Left lung (tissue), 10 donors: Measurements from ENCODE around the gene C1orf122. TPM values are rescaled to one million over a fixed set of nuclear protein-coding genes. Genes with fewer than 3 reads are reported as not detected.
A peak's percentile ranks its signal among the peaks of the same experiment; 100 is the strongest.

ENCODE experiments used
- ATAC-seq: fragments of 200-7000 bp; cut with Tn5 transposase; one replicate; pipeline ENCODE4 v1.9.1; 2020; ENCODE audit warnings: moderate library complexity
- DNase-seq, 4 donors: peaks; one replicate each; pipeline ENCODE4 v3.0.0-alpha.2; 2013 to 2020
- H3K27ac ChIP-seq, 2 donors: fragments of 200-600 bp; sonication (generic) in 1 of 2; one replicate each; pipeline versions ENCODE4 v1.5.0 to v1.8.0; 2020 to 2021
- H3K27me3 ChIP-seq, 2 donors: fragments of 200-600 bp; sonication (generic) in 1 of 2; one replicate each; pipeline versions ENCODE4 v1.5.0 to v1.8.0; 2020 to 2021
- H3K36me3 ChIP-seq, 2 donors: fragments of 200-600 bp; sonication (generic) in 1 of 2; one replicate each; pipeline versions ENCODE4 v1.5.0 to v1.8.0; 2020 to 2021
- H3K4me1 ChIP-seq, 2 donors: fragments of 200-600 bp; one replicate each; pipeline ENCODE4 v1.8.0; 2021
- H3K4me3 ChIP-seq, 2 donors: fragments of 200-600 bp; sonication (generic) in 1 of 2; one replicate each; pipeline versions ENCODE4 v1.5.0 to v1.8.0; 2020 to 2021; ENCODE audit warnings: mild to moderate bottlenecking in 1 of 2
- H3K9me3 ChIP-seq, 2 donors: fragments of 200-600 bp; sonication (generic) in 1 of 2; one replicate each; pipeline versions ENCODE4 v1.5.0 to v1.8.0; 2020 to 2021
- CTCF ChIP-seq, 2 donors: fragments of 200-600 bp; sonication (generic) in 1 of 2; IDR thresholded peaks; one replicate each; pipeline versions ENCODE4 v1.5.0 to v1.8.0; 2021; ENCODE audit warnings: antibody characterized with exemption in 2 of 2
- intact Hi-C, 2 donors: fragments of 100-400 bp; cut with DNase I; formaldehyde crosslinking; loops; one replicate each; pipeline versions ENCODE4 v1.11.2 to v1.14.2; 2022
- polyA plus RNA-seq, 6 donors: library from polyadenylated mRNA; unstranded; fragments of 120-200 nt; gene quantifications; one replicate each; pipeline ENCODE4 v1.2.1, GENCODE V29; 2013; ENCODE audit not compliant: insufficient read length in 6 of 6
- total RNA-seq, 2 donors: library from RNA; stranded (reverse); fragmentation: NEBNext Ultra II Directional; extraction: Animal tissue kit (Norgen Biotek cat#: 25700); gene quantifications; one replicate each; pipeline ENCODE4 v1.2.1, GENCODE V29; 2021
- donor health status: DM: no; HTN: yes; CAD: no.
- donor health status: DM: no; HTN: no; CAD: no.

C1orf122 gene
- total and polyA plus RNA-seq, 8 donors = 18.6 to 54.3 (median 27.9) TPM

DNA sequence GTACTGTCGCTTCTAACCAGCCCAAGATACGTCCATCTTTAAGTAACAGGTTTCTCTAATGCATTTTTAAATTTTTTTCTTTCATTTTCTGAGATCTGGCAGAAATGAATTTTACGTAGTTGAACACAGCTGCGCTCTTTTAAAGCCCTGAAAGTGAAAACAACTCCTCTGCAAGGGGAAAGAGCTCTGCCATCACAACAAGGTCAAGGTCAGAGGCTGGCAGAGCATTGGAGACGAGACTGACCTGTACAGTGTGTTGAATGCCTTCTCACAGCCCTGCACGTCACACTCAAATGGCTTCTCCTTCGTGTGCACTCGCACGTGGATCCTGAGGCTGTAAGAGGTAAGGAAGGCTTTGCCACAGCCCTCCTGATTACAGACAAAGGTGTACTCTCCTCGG is 32.1 kb downstream of the C1orf122 start:
- Histone ChIP-seq H3K9me3 (no peaks in the 10 kb centered on the region), H3K27me3 (no peaks in the 10 kb centered on the region), H3K27ac (no peak overlapping the region), H3K4me1 (peaks cover 0 to 30% of the 10 kb centered on the region in 2 donors), H3K4me3 (no peak overlapping the region), H3K36me3 (peaks cover 0 to 79% of the 10 kb centered on the region in 2 donors)
- DNase-seq (no peak), ATAC-seq (no peak)
- TF ChIP-seq CTCF (IDR thresholded peaks at IDR 0.05) = no peak
- intact Hi-C loops = no loop called here

GRCh38 chr1:37840711-37841110 is 33.1 kb downstream of the C1orf122 start:
- H3K9me3 ChIP-seq = no peaks in the 10 kb centered on the region
- ATAC-seq (no peak), DNase-seq (no peak)
- H3K4me3 ChIP-seq = no peak overlapping the region
- no peaks in the 10 kb centered on the region for H3K27me3 ChIP-seq
- TF ChIP-seq CTCF (IDR thresholded peaks at IDR 0.05) = no peak
- H3K27ac ChIP-seq = no peak overlapping the region
- peaks cover 0 to 40% of the 10 kb centered on the region in 2 donors for H3K4me1 ChIP-seq
- intact Hi-C loops = no loop called here
- peaks cover 0 to 68% of the 10 kb centered on the region in 2 donors for H3K36me3 ChIP-seq

DNA sequence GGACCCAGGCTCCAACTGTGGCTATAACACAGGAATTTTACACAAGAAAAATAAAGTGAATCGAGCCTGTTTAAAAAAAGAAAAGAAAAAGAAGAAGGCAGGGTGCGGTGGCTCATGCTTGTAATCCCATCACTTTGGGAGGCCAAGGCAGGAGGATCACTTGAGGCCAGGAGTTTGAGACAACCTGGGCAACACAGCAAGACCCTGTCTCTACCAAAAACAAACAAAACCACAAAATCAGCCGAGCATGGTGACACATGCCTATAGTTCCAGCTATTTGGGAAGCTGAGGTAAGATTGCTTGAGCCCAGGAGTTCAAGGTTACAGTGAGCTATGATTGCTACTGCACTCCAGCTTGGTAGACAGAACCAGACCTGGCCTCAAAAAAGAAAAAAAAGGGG is 34.1 kb downstream of the C1orf122 start:
- Histone ChIP-seq H3K4me1 (peaks cover 0 to 50% of the 10 kb centered on the region in 2 donors), H3K9me3 (no peaks in the 10 kb centered on the region), H3K27me3 (no peaks in the 10 kb centered on the region), H3K4me3 (no peak overlapping the region), H3K27ac (no peak overlapping the region), H3K36me3 (peaks cover 0 to 61% of the 10 kb centered on the region in 2 donors)
- DNase-seq (no peak), ATAC-seq (no peak)
- intact Hi-C loops = no loop called here
- TF ChIP-seq CTCF (IDR thresholded peaks at IDR 0.05) = no peak

- Histone ChIP-seq H3K27me3 (no peaks in the 10 kb centered on the region), H3K4me3 (no peak overlapping the region), H3K27ac (peak overlapping the region in 1 of 2 donors; percentile 87), H3K4me1 (peaks cover 0 to 77% of the 10 kb centered on the region in 2 donors), H3K9me3 (no peaks in the 10 kb centered on the region), H3K36me3 (peaks cover 0 to 47% of the 10 kb centered on the region in 2 donors)
- intact Hi-C loops = no loop called here
- ATAC-seq (no peak), DNase-seq (no peak)
- TF ChIP-seq CTCF (IDR thresholded peaks at IDR 0.05) = no peak
Measured at GRCh38 chr1:37844536-37844935, 36.9 kb downstream of the C1orf122 start.

GRCh38 chr1:37845049-37845646 is 37.6 kb downstream of the C1orf122 start:
- Histone ChIP-seq H3K27me3 (no peaks in the 10 kb centered on the region), H3K4me3 (no peak overlapping the region), H3K9me3 (no peaks in the 10 kb centered on the region), H3K36me3 (peaks cover 0 to 42% of the 10 kb centered on the region in 2 donors), H3K4me1 (peaks cover 0 to 83% of the 10 kb centered on the region in 2 donors), H3K27ac (peak overlapping the region in 1 of 2 donors; percentile 87)
- no peak for TF ChIP-seq CTCF (IDR thresholded peaks at IDR 0.05)
- intact Hi-C loops = no loop called here
- ATAC-seq (no peak), DNase-seq (no peak)
